T1000 (cell line): ENCODE measurements around the gene ZNRF2.
"Not testable (repeated sequence)": the region's sequence is repeated elsewhere in the genome, so short reads cannot be mapped to it uniquely, and the experiment has no call there.

ENCODE experiments used
- DNase-seq: peaks from one replicate; lab custom pipeline; 2025; ENCODE audit warnings: mixed read lengths; lab: John Stamatoyannopoulos, UW

ZNRF2 gene

GRCh38 chr7:30289634-30290033 is 5.2 kb downstream of the ZNRF2 start:
- DNase-seq = not testable (repeated sequence)

DNA sequence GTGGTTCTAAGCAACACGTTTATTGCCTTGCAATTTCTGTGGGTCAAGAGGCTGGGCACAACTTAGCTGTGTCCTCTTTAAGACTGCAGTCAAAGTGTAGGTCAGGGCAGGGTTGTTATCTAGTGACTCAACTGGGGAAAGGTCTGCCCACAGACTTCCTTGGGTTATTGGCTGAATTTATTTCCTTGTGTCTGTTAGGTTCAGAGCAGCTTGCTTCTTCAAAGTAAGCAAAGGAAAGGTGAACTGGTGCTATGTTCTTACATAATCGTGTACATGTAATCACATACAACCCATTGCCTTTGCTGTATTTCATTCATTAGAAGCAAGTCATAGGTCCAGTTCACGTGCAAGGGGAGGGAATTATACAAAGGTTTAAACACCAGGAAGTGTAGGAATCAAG is 5.9 kb downstream of the ZNRF2 start:
- DNase-seq = not testable (repeated sequence)

GRCh38 chr7:30292416-30293038 is 8.1 kb downstream of the ZNRF2 start:
- not testable (repeated sequence) for DNase-seq

GRCh38 chr7:30296304-30296703 is 11.9 kb downstream of the ZNRF2 start:
- not testable (repeated sequence) for DNase-seq

GRCh38 chr7:30297499-30297898 is 13.1 kb downstream of the ZNRF2 start:
- DNase-seq = not testable (repeated sequence)

- DNase-seq = not testable (repeated sequence)
Observed at GRCh38 chr7:30298409-30298808, 14.0 kb downstream of the ZNRF2 start.

DNA sequence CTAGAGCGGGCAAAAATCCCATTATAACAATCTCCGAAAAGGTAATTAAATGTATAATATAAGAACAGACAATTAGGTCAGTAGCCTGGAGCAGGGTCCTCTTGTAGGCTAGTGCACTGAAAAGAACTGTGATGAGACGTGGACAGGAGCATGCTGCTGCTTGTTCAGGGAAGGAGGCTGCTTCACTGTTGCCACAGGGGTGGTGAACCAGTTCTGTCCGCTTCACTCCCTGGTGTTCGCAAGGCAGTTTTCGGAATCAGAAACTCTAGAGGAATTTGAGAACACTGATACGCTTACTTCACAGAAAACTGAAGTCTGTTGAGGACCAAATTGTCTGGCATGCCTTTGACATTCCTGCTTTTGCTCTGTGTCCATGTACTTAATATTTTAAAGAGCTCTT is 17.4 kb downstream of the ZNRF2 start:
- DNase-seq = no peak

DNA sequence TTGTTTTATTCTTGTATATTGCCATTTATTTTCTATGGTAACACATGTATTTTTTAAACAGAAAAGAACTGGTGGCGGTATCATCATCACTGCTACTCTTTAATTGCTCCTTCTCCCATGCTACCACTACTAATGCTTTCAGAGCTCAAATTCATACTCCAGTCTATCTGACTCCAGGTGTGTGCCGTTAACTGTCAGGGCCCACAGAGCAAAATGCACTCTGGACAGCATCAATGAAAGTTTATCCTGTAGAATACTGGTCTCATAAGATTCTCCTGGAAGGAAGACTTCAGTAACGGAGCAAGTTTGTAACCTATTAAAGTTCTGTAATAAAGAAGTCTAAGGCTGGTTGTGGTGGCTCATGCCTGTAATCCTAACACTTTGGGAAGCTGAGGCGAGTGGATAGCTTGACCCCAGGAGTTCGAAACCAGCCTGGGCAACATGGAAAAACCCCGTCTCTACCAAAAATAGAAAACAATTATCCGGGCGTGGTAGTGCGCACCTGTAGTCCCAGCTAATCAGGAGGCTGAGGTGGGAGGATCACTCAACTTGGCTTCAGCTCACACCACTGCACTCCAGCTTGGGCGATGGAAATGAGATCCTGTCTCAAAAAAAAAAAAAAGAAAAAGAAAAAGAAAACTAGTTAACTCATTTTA is 18.4 kb downstream of the ZNRF2 start:
- no peak for DNase-seq

GRCh38 chr7:30303312-30304039 is 19.1 kb downstream of the ZNRF2 start:
- DNase-seq = no peak

DNA sequence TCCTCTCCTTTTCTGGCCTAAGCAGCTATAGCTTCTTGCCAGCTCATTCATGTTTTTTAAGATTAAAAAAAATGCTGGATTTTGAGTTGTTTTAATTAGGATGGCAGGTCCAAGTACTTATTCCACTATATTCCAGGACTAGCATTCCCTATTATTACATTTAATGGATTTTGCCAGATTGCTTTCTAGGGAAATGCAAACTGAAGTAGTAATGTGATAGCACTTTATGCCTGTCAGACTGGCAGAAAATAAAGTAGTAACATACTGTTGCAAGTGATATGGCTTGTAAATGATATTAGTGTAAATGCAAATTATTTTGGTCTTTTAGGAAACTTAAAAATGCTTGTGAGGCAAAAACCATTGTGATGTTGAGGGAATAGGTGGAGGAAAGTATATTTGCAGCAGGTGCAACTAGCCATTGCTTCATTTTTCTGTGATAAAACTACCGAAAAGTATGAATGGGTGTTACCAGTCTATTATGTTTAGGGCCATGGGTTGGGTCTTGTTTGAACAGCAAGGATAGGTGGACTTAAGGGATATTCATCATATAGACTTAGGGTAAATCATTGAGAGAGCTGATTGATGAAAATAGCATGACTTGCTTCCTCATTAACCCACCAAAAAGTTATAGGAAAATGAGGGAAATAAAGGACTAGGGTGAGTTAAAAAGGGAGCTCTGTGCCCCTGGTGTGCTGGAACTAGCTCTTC is 19.9 kb downstream of the ZNRF2 start:
- DNase-seq = no peak

DNA sequence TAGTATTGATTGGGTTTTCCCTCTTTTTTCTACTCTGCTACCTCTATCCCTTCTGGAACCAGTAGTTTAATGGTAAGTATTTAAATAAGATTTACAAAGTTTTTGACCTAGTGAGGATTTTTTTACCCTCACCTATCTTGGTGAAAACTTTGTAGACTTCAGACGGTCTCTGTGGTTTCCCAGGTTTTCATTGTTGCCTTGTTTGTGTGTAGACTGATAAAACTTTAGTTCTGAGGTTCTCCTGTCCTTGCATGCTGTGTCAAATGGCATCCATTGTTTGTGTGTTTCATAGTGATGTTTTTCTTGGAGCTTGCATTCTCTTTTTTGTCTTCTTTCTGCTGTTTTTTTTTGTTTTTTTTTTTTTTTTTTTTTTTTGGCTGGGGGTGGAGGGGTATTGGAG is 22.6 kb downstream of the ZNRF2 start:
- DNase-seq = no peak

DNA sequence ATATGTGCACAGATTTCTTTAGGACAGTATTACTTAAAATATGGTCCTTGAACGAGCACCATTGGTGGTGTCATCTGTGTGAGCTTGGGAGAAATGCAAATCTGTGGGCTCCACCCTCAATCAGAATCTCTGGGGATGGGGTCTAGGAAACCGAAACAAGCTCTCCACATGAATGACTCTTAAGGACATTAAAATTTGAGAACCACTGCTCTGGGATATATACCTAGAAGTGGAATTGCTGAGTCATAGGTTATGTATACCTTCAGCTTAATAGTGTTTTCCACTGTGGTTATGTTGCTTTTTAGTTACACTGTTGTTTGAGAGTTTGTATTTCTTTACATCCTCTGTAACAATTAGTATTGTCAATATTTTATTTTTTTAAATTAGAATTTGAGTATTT is 24.0 kb downstream of the ZNRF2 start:
- no peak for DNase-seq

GRCh38 chr7:30309302-30309701 is 24.9 kb downstream of the ZNRF2 start:
- DNase-seq = no peak

DNA sequence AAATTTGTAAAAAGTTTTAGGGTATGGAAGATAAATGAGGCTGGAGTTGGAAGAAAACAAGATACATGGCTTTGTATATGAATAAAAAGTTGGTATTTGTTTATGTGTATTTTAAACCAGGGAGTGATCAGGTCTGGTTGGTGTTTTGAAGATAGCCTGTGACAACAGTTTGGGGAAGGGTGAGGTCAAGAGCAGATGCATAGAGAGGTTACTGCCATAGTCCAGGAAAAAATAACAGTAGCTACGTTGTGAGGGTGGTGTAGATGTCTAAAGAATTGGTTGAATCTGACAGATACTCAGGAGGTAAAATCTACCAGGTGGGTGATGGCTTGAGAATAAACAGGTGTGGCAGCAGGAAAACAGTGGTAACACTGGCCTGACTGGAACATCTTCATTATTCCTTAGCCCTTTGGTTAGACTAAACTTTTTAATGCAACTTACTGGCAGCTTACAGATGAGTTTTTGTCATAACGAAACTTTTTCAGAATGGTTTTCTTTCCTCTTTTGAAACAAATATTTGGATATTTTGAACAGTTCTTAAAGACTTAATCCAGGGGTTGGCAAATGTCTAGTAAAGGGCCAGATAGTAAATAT is 25.5 kb downstream of the ZNRF2 start:
- DNase-seq = no peak

DNA sequence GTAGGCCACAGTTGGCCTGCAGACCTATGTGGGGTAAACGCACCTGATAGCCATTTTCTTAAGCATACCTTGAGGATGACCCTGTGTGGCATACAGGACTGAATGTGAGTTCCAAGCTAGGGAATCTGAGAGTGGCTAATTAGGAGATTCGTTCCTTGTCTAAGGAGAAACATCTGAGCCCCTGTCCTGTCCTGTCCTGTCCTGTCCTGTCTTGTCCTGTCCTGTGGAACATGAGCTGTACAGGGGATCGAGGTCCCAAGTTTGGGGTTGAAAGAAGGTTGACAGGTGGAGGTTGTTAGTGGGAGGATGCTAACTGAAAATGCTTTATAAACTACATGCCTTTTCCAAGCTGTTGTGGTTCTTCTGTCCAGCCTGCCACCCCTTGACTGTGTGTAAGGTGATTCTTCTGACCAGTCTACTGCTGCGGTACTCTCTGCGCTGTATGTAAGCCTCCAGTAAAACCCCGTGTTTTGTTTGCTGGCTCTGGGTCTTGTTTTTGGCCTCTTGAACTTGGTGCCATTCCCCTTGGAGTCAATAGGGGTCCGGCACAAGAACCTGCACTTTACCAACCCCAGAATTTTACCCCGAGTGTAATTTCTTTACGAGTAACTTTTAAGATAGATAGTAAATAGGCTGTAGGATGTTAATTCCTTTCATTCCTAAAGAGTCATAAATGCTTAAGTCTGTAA is 26.4 kb downstream of the ZNRF2 start:
- DNase-seq = no peak

DNA sequence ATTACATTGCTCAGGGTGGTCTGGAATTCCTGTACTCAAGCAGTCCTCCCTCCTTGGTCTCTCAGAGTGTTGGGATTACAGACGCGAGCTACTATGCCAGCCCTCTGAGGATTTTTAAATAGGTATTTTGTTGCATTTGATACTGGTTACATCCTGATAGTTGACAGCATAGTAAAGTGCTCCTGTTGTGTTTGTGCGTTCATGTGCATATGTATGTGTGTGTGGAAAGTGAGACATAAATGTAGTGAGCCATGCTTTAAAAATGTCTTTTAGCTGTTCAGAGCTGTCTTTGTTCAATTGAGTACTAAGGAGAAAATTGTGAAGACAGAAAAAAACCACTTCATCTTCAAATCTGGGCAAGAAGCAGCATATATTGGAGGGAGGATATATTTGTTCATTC is 27.8 kb downstream of the ZNRF2 start:
- DNase-seq = no peak

GRCh38 chr7:30313348-30313747 is 29.0 kb downstream of the ZNRF2 start:
- DNase-seq = no peak

DNA sequence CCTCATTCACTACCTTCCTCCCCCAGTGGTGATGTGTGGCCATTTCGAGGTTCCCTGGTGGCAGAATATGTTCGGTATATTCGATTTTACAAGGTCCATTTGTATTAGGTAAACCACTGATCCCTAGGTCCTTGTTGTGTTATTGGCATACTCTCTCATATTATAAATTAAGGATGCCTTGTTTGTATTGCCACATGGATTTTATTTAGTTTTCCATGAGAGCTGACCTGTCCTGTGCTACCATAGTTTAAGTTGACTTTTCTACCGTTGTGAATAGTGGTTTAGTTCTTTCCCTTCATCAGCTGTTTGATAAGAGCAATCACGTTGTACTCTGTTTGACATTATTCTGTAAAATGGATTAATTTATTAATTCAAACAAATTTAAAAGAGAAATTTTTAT is 29.4 kb downstream of the ZNRF2 start:
- DNase-seq = no peak

DNA sequence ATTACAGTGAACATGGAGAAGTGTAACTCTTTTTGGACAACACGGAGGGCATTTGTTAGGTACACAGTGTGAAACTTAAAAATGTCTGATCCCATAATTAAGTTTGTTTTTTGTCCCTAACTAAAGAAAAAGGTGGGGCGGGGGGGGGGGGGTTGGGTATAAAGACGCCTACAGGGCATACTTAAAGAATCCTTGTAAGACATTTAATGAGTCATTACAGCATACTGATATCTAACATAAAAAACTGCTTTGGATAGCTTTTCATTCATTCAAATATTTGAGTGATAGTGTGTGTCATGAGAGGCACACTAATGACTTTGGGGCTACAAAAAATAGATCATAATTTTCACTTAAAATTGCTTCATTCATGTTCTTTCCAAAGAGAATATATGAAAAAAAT is 31.2 kb downstream of the ZNRF2 start:
- DNase-seq = no peak

- no peak for DNase-seq
Observed at GRCh38 chr7:30320392-30320791, 36.0 kb downstream of the ZNRF2 start.

DNA sequence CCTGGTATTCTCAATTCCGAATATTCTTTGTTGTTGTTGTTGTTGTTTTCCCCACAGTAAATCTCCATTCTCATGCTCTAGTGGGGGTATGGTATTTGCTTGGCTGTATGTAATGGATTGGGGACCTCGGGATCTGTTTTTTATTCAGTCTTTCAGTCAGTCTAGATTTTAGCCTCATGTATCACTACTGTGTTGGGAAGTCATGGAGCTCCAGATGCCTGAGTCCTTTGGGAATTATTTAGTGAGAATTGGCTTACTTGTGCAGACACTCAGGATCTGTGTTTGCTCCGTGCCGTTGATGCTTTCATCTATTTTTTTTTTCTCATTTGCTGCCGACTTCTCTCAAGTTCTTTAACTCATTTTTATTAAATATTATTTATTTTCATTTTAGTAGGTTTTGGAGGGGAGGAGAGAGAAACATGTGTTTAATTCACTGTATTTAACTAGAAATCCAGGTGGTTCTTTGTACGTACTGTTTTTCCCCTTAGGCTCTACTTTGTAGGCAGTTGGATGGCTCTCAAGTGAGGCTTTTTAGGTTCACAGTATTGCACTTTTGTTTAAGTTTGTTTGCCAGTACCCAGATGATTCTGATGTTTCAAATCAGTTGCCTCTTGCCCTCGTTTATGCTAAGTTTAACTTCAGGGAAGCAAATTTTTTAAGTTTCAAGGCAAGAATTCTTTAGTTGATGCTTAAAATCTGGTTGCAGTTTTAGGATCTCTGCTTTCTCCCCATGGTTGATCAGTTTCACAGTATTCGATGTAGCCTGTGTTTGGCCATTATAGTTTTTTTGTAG is 36.9 kb downstream of the ZNRF2 start:
- DNase-seq = no peak
